Activated T-cell treated with anti-CD3 and anti-CD28 coated beads, Interleukin-2, amount 50 U/mL, for 24 hours (primary cell): Measurements from ENCODE around the gene LTO1.

Experiments used
- DNase-seq: peaks from one replicate; pipeline ENCODE4 v3.0.0-alpha.2; 2020
- H3K27ac Mint-ChIP-seq: 2 replicates; pipeline ENCODE4 v1.8.0; 2020; ENCODE audit warnings: mild to moderate bottlenecking, mixed read lengths
- H3K27me3 Mint-ChIP-seq: 2 replicates; pipeline ENCODE4 v1.8.0; 2020; ENCODE audit warnings: mixed read lengths
- H3K36me3 Mint-ChIP-seq: 2 replicates; pipeline ENCODE4 v1.8.0; 2020; ENCODE audit warnings: low read depth, mixed read lengths
- H3K4me1 Mint-ChIP-seq: 2 replicates; pipeline ENCODE4 v1.8.0; 2020; ENCODE audit warnings: low read depth, mixed read lengths
- H3K4me3 Mint-ChIP-seq: 2 replicates; pipeline ENCODE4 v1.8.0; 2020; ENCODE audit warnings: mild to moderate bottlenecking, moderate library complexity, mixed read lengths
- H3K9me3 Mint-ChIP-seq: 2 replicates; pipeline ENCODE4 v1.8.0; 2020; ENCODE audit warnings: mixed read lengths

The LTO1 gene

DNA sequence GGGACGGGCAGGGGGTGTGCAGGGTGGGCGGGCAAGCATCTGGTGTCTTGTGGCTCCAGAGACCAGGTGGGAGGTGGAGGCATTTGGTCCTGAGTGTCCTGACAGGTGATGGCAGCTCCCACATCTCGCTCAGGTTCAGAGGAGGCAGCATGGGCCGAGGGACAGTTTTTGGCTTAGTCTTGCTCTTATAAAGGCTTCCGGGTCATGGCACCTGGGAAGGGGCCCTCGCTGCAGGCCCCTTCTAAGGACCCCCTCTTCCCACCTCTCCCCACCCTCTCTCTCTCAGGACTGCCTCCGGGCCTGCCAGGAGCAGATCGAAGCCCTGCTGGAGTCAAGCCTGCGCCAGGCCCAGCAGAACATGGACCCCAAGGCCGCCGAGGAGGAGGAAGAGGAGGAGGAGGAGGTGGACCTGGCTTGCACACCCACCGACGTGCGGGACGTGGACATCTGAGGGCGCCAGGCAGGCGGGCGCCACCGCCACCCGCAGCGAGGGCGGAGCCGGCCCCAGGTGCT lies 24.3 kb downstream of the LTO1 start:
- Mint-ChIP-seq H3K4me1 (no peaks in the 10 kb centered on the region), H3K27me3 (no peaks in the 10 kb centered on the region), H3K4me3 (no peak overlapping the region), H3K27ac (no peak overlapping the region), H3K9me3 (no peaks in the 10 kb centered on the region), H3K36me3 (peaks cover 10% of the 10 kb centered on the region)
- DNase-seq, result no peak

DNA sequence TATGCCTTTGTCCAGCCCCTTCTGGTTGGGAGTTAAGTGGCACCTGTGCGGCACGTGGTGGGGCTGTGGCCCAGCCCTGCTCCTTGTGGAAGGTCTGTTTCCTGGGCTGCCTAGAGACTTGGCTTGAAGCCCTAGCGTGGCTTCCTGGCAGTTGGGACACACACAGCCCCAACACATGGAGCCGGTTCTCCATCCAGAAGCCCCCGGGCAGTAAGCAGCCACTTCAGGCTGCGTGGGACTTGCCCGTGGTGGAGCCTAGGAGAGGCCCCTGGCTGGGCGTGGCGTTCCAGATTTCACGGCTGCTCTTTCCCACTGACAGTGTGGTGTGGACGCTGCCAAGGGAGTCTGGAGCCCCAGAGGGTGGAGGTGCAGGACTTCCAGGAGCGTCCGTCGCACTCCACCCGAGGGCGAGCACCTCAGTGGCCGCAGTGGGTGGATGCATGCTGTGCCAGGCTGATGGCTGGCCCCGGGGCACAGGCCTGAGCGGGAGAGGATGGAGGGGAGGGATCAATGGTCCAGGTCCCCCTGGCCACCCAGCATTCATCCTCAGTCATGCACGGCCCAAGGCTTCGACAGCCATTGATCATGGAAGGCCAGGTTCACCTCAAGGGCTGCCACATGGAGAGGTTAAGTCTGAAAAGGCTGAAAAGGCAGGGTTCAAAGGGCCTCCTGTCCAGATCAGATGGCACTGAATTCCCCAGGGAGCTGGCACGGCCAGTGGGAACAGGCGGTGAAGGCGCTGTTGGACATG lies 24.9 kb downstream of the LTO1 start:
- Mint-ChIP-seq H3K36me3 (peaks cover 10% of the 10 kb centered on the region), H3K4me1 (no peaks in the 10 kb centered on the region), H3K9me3 (no peaks in the 10 kb centered on the region), H3K27me3 (no peaks in the 10 kb centered on the region), H3K4me3 (no peak overlapping the region), H3K27ac (no peak overlapping the region)
- DNase-seq, result no peak

DNA sequence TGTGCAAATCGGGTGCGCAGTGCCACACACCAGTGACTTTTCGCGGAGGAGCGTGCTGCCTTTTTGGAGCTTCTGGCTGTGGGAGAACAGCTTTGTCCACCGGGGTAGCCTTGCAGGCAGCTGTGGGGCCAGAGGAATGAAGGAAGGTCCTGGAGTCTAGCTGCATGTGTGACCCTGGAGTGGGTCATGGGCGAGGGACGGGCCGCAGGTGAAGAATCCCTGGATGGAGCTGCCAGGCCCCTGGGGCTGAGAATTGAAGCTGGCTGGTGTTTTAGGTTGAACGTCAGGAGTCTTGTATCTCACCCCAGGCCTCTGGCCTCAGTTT lies 25.6 kb downstream of the LTO1 start:
- H3K4me3 Mint-ChIP-seq, result no peak overlapping the region
- H3K9me3 Mint-ChIP-seq, result no peaks in the 10 kb centered on the region
- no peaks in the 10 kb centered on the region for H3K4me1 Mint-ChIP-seq
- H3K27me3 Mint-ChIP-seq, result no peaks in the 10 kb centered on the region
- H3K27ac Mint-ChIP-seq, result no peak overlapping the region
- peaks cover 10% of the 10 kb centered on the region for H3K36me3 Mint-ChIP-seq
- DNase-seq, result no peak

DNA sequence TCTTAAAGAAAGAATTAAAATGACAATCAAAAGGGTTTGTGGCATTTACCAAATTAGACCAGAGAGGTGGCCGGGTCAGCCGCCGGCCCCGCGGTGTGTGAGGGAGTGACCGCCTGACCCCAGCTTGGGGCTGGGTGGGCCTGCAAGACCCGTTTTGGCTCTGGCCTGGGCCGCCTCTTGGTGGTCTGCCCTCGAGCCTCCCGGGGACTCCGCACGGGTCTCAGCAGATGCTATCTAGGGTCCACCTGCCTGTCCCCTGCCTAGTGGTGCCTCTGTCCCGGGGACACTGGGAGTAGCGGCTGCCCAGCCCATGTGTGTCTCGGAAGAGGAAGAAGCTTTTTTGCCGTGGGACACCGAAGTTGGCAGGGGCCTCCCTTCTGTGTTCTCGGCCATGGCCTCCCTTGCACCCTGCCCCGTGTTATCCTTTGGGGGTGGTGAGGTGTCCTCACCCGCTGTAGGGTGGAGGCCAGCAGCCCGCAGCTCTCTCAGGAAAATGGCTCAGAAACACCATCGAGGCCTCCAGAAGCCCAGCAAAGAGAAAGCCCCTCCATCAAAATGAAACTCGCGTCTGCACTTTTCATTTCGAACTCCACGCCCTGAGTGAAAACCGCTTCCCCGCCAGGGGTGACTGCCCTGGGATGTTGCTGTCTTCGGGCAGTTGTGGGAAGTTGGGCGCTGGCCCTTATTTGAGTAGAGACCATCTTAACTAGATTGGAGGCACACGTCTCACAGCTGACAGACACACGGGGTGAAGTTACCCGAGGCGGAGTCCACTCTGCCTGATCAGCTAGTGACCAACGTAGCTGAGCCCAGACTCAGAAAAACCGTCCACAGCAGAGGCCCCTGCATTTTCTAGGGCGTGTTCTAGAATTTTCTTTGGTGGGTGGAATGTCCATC lies 26.2 kb downstream of the LTO1 start:
- H3K9me3 Mint-ChIP-seq, result no peaks in the 10 kb centered on the region
- no peak overlapping the region for H3K27ac Mint-ChIP-seq
- H3K4me1 Mint-ChIP-seq, result no peaks in the 10 kb centered on the region
- H3K27me3 Mint-ChIP-seq, result no peaks in the 10 kb centered on the region
- H3K36me3 Mint-ChIP-seq, result peaks cover 10% of the 10 kb centered on the region
- H3K4me3 Mint-ChIP-seq, result no peak overlapping the region
- no peak for DNase-seq

DNA sequence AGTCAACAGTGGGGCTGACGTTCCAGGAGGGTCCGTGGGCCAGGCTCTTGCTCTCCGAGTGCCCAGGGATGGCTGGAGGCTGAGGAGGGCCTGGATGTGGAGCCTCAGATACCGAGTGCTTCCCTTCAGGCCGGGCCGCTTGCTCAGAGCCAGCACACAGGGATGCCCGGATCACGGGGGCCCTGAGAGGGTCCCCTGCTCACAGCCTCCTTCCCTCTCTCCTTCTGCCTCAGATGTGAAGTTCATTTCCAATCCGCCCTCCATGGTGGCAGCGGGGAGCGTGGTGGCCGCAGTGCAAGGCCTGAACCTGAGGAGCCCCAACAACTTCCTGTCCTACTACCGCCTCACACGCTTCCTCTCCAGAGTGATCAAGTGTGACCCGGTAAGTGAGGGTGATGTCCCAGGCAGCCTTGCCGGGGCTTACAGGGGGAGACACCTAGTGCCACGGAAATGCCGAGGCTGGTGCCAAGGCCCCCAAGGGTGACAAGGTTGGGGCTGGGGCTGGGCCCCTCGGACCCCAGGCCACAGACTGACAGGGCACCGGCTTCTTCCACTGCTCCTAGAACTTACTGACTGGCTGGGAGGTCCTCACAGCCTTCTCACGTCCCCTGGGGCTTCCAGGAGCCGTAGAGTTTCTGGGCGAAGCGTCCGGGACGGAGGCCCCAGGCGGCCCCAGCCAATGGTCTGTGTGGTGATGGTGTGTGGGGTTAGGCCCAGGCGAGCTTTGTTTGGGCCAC lies 27.2 kb downstream of the LTO1 start:
- Mint-ChIP-seq H3K4me3 (no peak overlapping the region), H3K27ac (no peak overlapping the region)

DNA sequence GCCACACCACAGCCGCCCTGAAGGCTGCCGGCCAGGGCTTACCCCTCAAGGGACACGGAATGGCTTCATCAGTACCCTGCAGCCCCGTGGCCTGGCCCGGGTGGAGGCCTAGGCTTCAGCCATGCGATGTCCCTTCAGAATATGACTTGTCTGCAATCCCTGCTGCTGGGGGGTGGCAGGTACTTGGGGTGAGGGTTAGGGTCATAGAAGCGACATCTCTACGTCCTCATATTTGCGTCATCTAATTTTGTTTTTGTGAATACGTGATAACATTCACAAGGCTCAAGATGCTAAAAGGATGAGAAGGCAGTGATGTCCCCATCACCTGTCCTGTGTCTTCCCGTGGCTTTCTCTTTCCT lies 27.8 kb downstream of the LTO1 start:
- Mint-ChIP-seq H3K4me3 (no peak overlapping the region), H3K4me1 (peaks cover 2% of the 10 kb centered on the region), H3K9me3 (no peaks in the 10 kb centered on the region), H3K36me3 (peaks cover 6% of the 10 kb centered on the region), H3K27me3 (no peaks in the 10 kb centered on the region), H3K27ac (no peak overlapping the region)
- no peak for DNase-seq

More for the DNA sequence above, 27.2 kb downstream of the LTO1 start:
- Mint-ChIP-seq H3K36me3 (peaks cover 6% of the 10 kb centered on the region), H3K27me3 (no peaks in the 10 kb centered on the region), H3K4me1 (peaks cover 2% of the 10 kb centered on the region), H3K9me3 (no peaks in the 10 kb centered on the region)
- DNase-seq, result no peak

DNA sequence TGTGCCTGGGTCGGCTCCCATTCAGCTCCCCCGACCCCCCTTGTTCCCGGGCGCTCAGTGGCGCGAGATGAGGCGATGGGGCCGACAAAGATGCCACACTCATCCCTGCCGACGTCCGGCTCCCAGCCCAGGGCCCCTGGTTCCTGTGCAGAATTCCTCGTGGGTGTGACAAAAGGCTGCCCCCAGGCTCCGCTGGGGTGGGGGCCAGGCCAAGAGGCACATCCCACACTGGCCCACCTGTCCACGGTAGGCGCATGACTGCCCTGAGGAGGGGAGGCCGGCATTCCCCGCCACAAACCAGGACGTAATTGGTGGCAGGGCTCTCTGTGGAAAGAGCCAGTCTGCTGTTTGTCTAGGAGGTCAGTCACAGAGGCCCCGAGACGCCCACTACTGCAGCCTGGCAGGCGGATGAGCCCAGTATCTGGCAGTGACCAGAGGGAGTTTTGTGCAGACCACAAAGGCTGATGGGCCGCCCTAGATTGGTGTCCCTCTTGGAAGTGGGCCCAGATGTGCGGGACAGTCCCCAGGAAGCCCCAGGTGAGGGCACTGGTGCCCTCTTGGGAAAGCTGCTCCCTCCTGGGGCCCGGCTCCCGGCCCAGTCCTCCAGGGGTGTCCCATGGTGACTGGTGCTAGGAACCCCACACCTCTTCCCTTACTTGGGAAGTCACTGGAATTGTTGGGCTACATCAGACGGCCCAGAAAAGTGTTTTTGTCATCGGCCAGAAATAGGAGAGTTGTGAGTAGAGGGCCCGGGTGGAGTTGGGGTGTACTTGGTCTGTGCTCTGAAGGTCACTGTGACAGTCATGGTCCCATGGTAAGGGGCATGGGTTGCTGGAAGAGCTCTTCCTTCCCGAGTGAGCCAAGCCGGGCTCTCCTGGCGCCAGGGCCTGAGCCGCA lies 28.4 kb downstream of the LTO1 start:
- H3K27me3 Mint-ChIP-seq, result no peaks in the 10 kb centered on the region
- peaks cover 2% of the 10 kb centered on the region for H3K36me3 Mint-ChIP-seq
- DNase-seq, result no peak
- H3K4me1 Mint-ChIP-seq, result peaks cover 2% of the 10 kb centered on the region
- no peaks in the 10 kb centered on the region for H3K9me3 Mint-ChIP-seq
- no peak overlapping the region for H3K4me3 Mint-ChIP-seq
- H3K27ac Mint-ChIP-seq, result no peak overlapping the region

DNA sequence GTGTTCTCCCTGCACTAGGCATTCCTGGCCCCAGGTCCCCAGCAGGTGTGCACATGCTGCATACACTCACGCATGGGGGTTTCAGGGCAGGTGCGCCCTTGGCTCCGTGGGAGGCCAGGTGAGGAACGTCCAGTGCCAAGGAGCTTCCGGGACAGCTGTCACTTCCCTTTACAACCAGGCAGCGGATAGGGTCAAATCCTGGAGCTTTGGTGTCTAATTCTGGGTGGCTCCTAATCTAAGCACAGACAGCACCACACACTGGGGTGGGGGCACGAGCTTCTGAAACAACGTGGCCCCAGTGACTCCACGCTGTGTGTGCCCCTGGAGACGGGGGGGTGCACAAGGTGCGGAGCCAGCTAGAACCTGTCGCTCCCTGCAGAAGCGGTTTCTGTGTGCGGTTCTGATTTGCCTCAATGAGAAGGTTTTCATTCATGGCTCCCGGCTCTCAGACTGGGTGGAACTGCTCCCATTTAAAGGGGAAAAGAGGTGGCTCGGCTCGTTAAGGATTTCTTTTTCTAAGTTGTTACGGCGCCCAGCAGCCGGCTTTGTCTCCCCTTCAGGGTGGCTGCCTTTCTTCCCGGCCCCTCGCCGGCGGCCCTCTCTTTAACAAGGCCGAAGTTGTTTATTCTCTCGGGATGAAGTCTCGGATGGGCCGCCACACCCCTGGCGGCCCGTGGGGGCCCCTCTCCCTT lies 29.2 kb downstream of the LTO1 start:
- H3K9me3 Mint-ChIP-seq, result no peaks in the 10 kb centered on the region
- H3K4me1 Mint-ChIP-seq, result peaks cover 7% of the 10 kb centered on the region
- DNase-seq, result no peak
- peaks cover 5% of the 10 kb centered on the region for H3K27me3 Mint-ChIP-seq
- no peak overlapping the region for H3K4me3 Mint-ChIP-seq
- H3K36me3 Mint-ChIP-seq, result peaks cover 2% of the 10 kb centered on the region
- H3K27ac Mint-ChIP-seq, result no peak overlapping the region

DNA sequence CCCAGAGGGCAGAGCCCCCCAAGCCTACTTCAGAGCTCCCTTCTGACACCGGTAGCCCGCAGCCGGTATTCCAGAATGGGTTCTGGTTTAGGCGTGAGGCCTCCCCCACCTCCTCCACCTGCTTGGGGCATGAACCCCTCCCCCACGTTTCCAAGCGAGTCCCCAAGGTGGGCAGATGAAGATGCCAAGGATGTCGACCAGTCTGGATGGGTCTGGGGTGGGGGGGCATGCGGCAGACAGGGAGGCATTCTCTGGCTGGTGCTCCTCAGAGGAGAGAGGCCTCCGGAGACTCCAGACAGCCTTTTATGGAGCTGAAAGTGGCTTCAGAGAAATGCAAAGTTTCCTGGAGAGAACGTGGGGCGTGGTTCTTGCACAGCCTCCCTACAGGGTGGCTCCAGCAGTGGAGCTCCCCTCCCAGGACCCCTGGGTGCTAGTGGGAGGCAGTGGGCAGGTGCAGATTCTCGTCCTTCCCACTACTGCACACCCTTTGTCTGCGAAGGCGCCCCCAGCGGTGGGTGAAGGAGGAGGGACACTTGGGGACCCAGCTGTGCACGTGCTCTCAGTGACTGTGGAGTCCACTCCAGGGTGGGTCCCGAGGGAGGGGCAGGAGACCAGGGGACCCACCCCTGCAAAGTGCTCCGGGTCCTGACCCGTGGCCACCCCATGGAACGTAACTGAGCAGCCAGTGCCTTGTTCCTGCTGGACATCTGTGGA lies 30.0 kb downstream of the LTO1 start:
- H3K27me3 Mint-ChIP-seq, result peaks cover 12% of the 10 kb centered on the region
- DNase-seq, result no peak
- H3K36me3 Mint-ChIP-seq, result peaks cover 2% of the 10 kb centered on the region
- H3K27ac Mint-ChIP-seq, result no peak overlapping the region
- H3K4me1 Mint-ChIP-seq, result peaks cover 13% of the 10 kb centered on the region
- H3K9me3 Mint-ChIP-seq, result no peaks in the 10 kb centered on the region
- H3K4me3 Mint-ChIP-seq, result no peak overlapping the region

DNA sequence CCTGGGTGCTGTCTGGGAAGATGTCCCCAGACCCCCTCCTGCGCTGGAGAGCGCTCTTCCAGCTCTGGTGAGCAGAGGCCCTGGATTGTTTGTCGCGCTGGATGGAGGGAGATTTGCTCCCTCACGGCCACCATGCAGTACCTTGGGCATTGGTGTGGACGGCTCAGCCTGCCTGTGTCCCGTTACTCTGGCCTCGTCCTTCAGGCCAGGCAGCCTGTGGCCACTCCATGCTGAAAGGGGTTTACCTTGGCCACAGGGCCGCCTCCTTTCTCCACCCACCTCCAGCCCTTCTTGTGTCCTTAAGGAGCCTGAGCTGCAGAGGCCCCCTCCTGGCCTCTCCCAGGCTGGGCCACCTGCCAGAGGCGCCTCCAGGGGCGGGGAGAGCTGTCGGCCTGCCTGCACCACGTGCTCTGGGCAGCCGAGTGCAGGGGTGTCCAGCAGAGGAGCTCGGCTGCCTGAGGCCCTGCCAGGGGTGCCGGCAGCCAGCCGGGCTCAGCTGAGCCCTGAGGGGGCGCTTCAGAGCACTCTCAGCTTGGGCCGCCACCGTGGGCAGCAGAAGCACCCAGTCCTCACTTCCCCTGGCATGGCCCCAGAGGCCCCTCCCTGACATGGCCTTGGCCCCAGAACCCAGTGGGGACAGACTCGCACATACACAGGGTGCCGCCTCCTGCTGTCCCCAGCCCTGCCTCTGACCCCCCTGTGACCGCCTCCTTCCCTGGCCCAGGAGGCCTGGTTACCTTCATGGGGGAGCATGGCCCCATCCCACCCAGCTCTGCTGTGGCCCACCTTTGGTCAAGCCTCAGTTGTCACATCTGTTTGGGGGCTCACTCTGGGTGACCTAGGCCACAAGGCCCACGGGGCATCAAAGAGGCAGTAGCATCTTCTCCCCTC lies 30.8 kb downstream of the LTO1 start:
- Mint-ChIP-seq H3K36me3 (peaks cover 2% of the 10 kb centered on the region), H3K4me1 (peaks cover 16% of the 10 kb centered on the region), H3K9me3 (no peaks in the 10 kb centered on the region), H3K27me3 (peaks cover 20% of the 10 kb centered on the region), H3K4me3 (no peak overlapping the region), H3K27ac (no peak overlapping the region)
- DNase-seq, result no peak

DNA sequence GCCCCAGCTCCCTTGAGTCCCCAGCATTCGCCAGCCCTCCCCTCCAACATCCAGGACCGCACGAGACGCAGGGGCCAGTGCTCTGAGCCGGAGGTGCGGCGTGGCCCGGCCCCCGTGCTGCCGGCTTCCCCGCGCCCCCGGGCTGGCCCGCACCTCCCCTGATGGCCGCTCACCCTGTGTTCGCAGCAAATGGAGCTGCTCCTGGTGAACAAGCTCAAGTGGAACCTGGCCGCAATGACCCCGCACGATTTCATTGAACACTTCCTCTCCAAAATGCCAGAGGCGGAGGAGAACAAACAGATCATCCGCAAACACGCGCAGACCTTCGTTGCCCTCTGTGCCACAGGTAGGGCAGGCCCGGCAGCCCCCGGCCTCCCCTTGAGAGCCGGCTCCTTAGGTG lies 31.5 kb downstream of the LTO1 start:
- H3K27ac Mint-ChIP-seq, result no peak overlapping the region
- peaks cover 24% of the 10 kb centered on the region for H3K27me3 Mint-ChIP-seq

DNA sequence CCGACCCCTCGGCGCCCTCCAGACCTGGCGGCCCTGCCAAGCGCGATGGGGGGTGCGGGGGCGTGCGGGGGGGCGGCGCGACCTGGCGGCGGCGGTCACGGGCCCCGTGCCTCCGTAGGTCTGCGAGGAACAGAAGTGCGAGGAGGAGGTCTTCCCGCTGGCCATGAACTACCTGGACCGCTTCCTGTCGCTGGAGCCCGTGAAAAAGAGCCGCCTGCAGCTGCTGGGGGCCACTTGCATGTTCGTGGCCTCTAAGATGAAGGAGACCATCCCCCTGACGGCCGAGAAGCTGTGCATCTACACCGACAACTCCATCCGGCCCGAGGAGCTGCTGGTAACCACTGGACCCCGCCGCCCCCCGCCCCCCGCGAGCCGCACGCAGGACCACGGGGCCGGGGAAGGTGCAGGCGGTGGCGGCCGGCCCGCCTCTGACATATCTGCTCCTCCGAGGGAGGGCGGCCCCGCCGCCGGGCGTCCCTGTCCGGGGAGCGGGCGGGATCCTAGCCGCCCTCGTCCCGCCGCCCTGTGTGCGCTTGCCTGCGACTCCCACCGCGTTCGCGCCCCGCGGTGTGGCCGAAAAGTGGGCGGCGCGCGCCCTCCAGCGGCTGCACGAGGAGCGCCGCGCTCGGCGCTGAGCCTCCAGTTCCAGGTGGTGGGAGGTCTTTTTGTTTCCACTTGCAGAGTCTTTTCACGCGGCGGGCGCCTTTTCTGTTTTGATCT lies 32.1 kb downstream of the LTO1 start:
- peaks cover 28% of the 10 kb centered on the region for H3K27me3 Mint-ChIP-seq
- H3K27ac Mint-ChIP-seq, result no peak overlapping the region
- H3K4me1 Mint-ChIP-seq, result peaks cover 21% of the 10 kb centered on the region
- H3K9me3 Mint-ChIP-seq, result no peaks in the 10 kb centered on the region
- no peaks in the 10 kb centered on the region for H3K36me3 Mint-ChIP-seq
- H3K4me3 Mint-ChIP-seq, result peak overlapping the region; percentile 71
- peak; percentile 89 for DNase-seq

More for the DNA sequence above, 31.5 kb downstream of the LTO1 start:
- DNase-seq, result no peak
- Mint-ChIP-seq H3K4me3 (peak overlapping the region; percentile 10), H3K36me3 (peaks cover 2% of the 10 kb centered on the region), H3K9me3 (no peaks in the 10 kb centered on the region), H3K4me1 (peaks cover 18% of the 10 kb centered on the region)
